Measurements from ENCODE around the gene KRTAP10-5. TPM values are rescaled to one million over a fixed set of nuclear protein-coding genes. Genes with fewer than 3 reads are reported as not detected.
"Not testable (repeated sequence)": the region's sequence is repeated elsewhere in the genome, so short reads cannot be mapped to it uniquely, and the experiment has no call there.

The KRTAP10-5 gene
- total RNA-seq, 1 donor from 2014 or later: not detected

- no peak for DNase-seq
Observed at GRCh38 chr21:44571296-44571695, 9.1 kb downstream of the KRTAP10-5 start.

- no peak for DNase-seq
Observed at GRCh38 chr21:44569861-44570517, 10.4 kb downstream of the KRTAP10-5 start.

- DNase-seq: no peak
Observed at GRCh38 chr21:44568667-44569556, 11.5 kb downstream of the KRTAP10-5 start.

GRCh38 chr21:44568261-44568660 lies 12.1 kb downstream of the KRTAP10-5 start:
- no peak for DNase-seq

GRCh38 chr21:44567481-44568171 lies 12.8 kb downstream of the KRTAP10-5 start:
- no peak for DNase-seq

- no peak for DNase-seq
Observed at GRCh38 chr21:44566403-44566802, 14.0 kb downstream of the KRTAP10-5 start.

- DNase-seq: no peak
Observed at GRCh38 chr21:44564886-44565598, 15.4 kb downstream of the KRTAP10-5 start.

GRCh38 chr21:44564099-44564498 lies 16.3 kb downstream of the KRTAP10-5 start:
- no peak for DNase-seq

GRCh38 chr21:44558695-44559094 lies 21.7 kb downstream of the KRTAP10-5 start, which contains the start of gene KRTAP10-3:
Gene KRTAP10-3 (minus strand): TSS chr21:44558795. CDS start chr21:44558715, 80 bp downstream.
- DNase-seq: no peak

GRCh38 chr21:44558329-44558675 lies 22.1 kb downstream of the KRTAP10-5 start:
- DNase-seq: not testable (repeated sequence)

- DNase-seq: no peak
Observed at GRCh38 chr21:44557491-44558328, 22.7 kb downstream of the KRTAP10-5 start.

- no peak for DNase-seq
Observed at GRCh38 chr21:44556879-44557278, 23.5 kb downstream of the KRTAP10-5 start.

- DNase-seq: no peak
Observed at GRCh38 chr21:44555200-44555875, 25.1 kb downstream of the KRTAP10-5 start.

- DNase-seq: no peak
Observed at GRCh38 chr21:44552681-44553080, 27.7 kb downstream of the KRTAP10-5 start.

- DNase-seq: no peak
Observed at GRCh38 chr21:44552136-44552535, 28.3 kb downstream of the KRTAP10-5 start.

GRCh38 chr21:44551340-44551961 lies 29.0 kb downstream of the KRTAP10-5 start, which contains the start of gene KRTAP10-2:
Gene KRTAP10-2 (minus strand): TSS chr21:44551505. CDS start chr21:44551458, 47 bp downstream.
- DNase-seq: no peak

- DNase-seq: no peak
Observed at GRCh38 chr21:44550807-44551206, 29.6 kb downstream of the KRTAP10-5 start.

GRCh38 chr21:44550285-44550684 lies 30.1 kb downstream of the KRTAP10-5 start:
- not testable (repeated sequence) for DNase-seq

GRCh38 chr21:44549525-44550211 lies 30.7 kb downstream of the KRTAP10-5 start:
- no peak for DNase-seq

- no peak for DNase-seq
Observed at GRCh38 chr21:44548922-44549321, 31.5 kb downstream of the KRTAP10-5 start.
